MM.1S (cell line): ENCODE data around the gene RGL3.

Experiments used
- CTCF ChIP-seq: fragments of 300-600 bp; sonication (generic); IDR thresholded peaks from 2 replicates; pipeline ENCODE4 v1.5.1; 2016; ENCODE audit warnings: antibody characterized with exemption, low read length, mixed read lengths
- EZH2 ChIP-seq: fragments of 300-600 bp; sonication (generic); optimal IDR thresholded peaks from 2 replicates; pipeline ENCODE3; 2017; ENCODE audit warnings: low read depth, mild to moderate bottlenecking, antibody characterized with exemption, low read length, mixed read lengths
- EZH2phosphoT487 ChIP-seq: fragments of 300-600 bp; sonication (generic); IDR thresholded peaks from 2 replicates; pipeline ENCODE4 v1.6.1; 2018; ENCODE audit warnings: antibody characterized with exemption, low read length

DNA sequence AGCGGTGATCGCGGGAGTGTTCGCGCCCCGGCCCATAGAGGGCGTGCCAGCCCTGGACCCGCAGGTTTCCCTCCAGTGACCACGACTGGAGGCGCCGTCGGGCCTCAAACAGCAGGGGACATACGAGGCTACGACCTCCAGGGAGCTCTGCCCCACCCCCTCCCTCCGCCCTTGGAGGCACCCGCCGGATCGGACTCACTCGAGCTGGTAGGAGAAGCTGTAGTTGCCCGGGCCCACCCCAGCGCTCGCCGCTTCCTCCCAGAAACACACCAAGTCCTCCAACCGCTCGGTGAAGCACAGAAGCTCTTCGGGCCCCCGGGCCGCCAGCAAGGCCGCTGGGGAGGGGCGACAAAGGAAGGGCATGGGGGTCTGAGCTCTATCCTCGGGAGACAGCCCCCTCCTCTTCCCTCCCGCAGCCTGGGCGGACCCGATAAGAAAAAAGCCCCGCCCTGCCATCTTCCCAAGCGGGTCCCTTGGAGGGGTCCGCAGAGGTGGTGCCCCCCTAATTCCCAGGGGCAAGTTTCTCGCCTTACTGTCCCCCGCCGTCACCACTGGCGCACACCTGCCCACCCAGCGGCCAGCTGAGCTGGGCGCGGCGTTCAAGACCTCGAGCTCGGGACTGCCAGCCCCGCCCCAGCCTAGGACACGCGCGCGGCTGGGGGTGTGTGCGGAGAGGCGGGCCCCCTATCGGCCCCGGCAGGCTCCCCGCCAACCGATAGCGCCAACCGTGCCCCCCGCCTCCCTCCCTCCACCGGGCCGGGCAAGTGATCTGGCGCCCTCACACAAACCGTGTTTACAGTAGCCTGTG, 36.0 kb downstream of the RGL3 start:
- TF ChIP-seq CTCF: peak; percentile 45
- TF ChIP-seq EZH2phosphoT487: no peak
- TF ChIP-seq EZH2: no peak
